Measurements from ENCODE around the gene RNF217. TPM values are rescaled to one million over a fixed set of nuclear protein-coding genes. Genes with fewer than 3 reads are reported as not detected.

The RNF217 gene
- total RNA-seq, 1 experiment from 2014 or later, result 37.7 TPM

DNA sequence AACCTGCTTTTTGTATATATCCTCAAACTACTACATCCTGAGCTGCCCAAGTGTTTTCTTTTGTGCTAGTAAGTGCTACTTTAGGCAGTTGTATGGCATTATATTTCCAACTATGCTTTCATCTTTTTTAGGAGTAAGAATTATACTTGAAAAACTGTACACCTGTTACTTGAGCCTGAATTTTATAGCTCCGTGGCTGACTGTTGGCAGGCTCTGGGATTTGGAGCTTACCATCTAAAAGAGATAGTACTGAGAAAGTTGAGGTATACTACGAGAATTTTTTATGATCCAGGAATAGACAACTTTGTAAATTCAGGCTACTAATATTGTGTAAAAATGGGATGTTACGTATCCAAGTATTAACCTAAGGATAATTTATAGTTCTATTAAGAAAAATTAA is 32.4 kb downstream of the RNF217 start:
- in situ Hi-C loops (cut with HindIII; ENCODE audit: low pct_unique_long_range_greater_than_20kb, low sequenced_read_pairs) (no loop called here), intact Hi-C loops (cut with micrococcal nuclease; ENCODE audit: unreplicated experiment) (no loop called here)
- ATAC-seq (no peak), DNase-seq (ENCODE audit: low read depth, low spot score) (no peak)
- Histone ChIP-seq H3K4me3 (ENCODE audit: low read depth in 2 of 2, low read length in 2 of 2) (no peak overlapping the region), H3K9me3 (ENCODE audit: control insufficient read depth, insufficient read depth, low read depth, low read length) (no peaks in the 10 kb centered on the region), H3K4me1 (ENCODE audit: control insufficient read depth, insufficient read depth, low read length) (peaks cover 5% of the 10 kb centered on the region; the same call in 1 of the 2 replicates), H3K27ac (ENCODE audit: low read length) (no peak overlapping the region), H3K27me3 (ENCODE audit: control insufficient read depth, insufficient read depth, low read length) (no peaks in the 10 kb centered on the region), H3K36me3 (ENCODE audit: control insufficient read depth, insufficient read depth, low read length) (no peaks in the 10 kb centered on the region)
- ChIA-PET POLR2A (no interaction called here), CTCF (no interaction called here)
- no peak for TF ChIP-seq POLR2AphosphoS5 (IDR thresholded peaks at IDR 0.05; ENCODE audit: low read depth, low read length)
- TF ChIP-seq TCF7L2 (IDR thresholded peaks at IDR 0.05; ENCODE audit: low read depth, low read length), result no peak
- TF ChIP-seq, protein P1, sequence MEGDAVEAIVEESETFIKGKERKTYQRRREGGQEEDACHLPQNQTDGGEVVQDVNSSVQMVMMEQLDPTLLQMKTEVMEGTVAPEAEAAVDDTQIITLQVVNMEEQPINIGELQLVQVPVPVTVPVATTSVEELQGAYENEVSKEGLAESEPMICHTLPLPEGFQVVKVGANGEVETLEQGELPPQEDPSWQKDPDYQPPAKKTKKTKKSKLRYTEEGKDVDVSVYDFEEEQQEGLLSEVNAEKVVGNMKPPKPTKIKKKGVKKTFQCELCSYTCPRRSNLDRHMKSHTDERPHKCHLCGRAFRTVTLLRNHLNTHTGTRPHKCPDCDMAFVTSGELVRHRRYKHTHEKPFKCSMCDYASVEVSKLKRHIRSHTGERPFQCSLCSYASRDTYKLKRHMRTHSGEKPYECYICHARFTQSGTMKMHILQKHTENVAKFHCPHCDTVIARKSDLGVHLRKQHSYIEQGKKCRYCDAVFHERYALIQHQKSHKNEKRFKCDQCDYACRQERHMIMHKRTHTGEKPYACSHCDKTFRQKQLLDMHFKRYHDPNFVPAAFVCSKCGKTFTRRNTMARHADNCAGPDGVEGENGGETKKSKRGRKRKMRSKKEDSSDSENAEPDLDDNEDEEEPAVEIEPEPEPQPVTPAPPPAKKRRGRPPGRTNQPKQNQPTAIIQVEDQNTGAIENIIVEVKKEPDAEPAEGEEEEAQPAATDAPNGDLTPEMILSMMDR (IDR thresholded peaks at IDR 0.05), result no peak
- TF ChIP-seq, protein P2, sequence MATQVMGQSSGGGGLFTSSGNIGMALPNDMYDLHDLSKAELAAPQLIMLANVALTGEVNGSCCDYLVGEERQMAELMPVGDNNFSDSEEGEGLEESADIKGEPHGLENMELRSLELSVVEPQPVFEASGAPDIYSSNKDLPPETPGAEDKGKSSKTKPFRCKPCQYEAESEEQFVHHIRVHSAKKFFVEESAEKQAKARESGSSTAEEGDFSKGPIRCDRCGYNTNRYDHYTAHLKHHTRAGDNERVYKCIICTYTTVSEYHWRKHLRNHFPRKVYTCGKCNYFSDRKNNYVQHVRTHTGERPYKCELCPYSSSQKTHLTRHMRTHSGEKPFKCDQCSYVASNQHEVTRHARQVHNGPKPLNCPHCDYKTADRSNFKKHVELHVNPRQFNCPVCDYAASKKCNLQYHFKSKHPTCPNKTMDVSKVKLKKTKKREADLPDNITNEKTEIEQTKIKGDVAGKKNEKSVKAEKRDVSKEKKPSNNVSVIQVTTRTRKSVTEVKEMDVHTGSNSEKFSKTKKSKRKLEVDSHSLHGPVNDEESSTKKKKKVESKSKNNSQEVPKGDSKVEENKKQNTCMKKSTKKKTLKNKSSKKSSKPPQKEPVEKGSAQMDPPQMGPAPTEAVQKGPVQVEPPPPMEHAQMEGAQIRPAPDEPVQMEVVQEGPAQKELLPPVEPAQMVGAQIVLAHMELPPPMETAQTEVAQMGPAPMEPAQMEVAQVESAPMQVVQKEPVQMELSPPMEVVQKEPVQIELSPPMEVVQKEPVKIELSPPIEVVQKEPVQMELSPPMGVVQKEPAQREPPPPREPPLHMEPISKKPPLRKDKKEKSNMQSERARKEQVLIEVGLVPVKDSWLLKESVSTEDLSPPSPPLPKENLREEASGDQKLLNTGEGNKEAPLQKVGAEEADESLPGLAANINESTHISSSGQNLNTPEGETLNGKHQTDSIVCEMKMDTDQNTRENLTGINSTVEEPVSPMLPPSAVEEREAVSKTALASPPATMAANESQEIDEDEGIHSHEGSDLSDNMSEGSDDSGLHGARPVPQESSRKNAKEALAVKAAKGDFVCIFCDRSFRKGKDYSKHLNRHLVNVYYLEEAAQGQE (IDR thresholded peaks at IDR 0.05; ENCODE audit: insufficient read depth in 1 of 2, low read depth in 2 of 2, low read length in 1 of 2), result no peak
- no peak for TF ChIP-seq SIN3A (IDR thresholded peaks at IDR 0.05; ENCODE audit: borderline replicate concordance, insufficient read depth, low read depth, low read length)
- no TSS peak for BruUV-seq (replicated peaks)

DNA sequence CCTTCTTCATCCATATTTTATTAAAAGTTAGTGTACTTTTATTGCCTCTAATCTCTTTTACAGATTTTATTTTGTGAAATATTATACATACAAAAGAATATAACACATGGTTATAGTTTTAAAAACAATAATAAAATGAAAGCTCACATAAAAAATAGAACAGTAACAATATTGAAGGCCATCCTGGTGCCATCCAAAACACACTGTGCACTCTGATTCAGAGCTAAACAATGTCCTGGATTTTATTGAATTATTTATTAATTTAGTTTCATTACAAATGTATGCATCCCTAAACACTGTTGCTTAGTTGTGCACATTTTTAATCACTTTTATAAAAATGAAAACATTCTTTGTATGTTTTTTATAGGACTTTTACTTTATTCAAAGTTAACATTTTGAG is 32.9 kb downstream of the RNF217 start:
- ChIA-PET CTCF (no interaction called here), POLR2A (no interaction called here)
- H3K9me3 ChIP-seq (ENCODE audit: control insufficient read depth, insufficient read depth, low read depth, low read length), result no peaks in the 10 kb centered on the region
- in situ Hi-C loops (cut with HindIII; ENCODE audit: low pct_unique_long_range_greater_than_20kb, low sequenced_read_pairs) (no loop called here), intact Hi-C loops (cut with micrococcal nuclease; ENCODE audit: unreplicated experiment) (no loop called here)
- no peak for ATAC-seq
- TF ChIP-seq POLR2AphosphoS5 (IDR thresholded peaks at IDR 0.05; ENCODE audit: low read depth, low read length), result no peak
- TF ChIP-seq, protein P1 (IDR thresholded peaks at IDR 0.05), result no peak
- TF ChIP-seq SIN3A (IDR thresholded peaks at IDR 0.05; ENCODE audit: borderline replicate concordance, insufficient read depth, low read depth, low read length), result no peak
- TF ChIP-seq TCF7L2 (IDR thresholded peaks at IDR 0.05; ENCODE audit: low read depth, low read length), result no peak
- TF ChIP-seq, protein P2 (IDR thresholded peaks at IDR 0.05; ENCODE audit: insufficient read depth in 1 of 2, low read depth in 2 of 2, low read length in 1 of 2), result no peak
- no peak overlapping the region for H3K4me3 ChIP-seq (ENCODE audit: low read depth in 2 of 2, low read length in 2 of 2)
- DNase-seq (ENCODE audit: low read depth, low spot score), result no peak
- peaks cover 5% of the 10 kb centered on the region; the same call in 1 of the 2 replicates for H3K4me1 ChIP-seq (ENCODE audit: control insufficient read depth, insufficient read depth, low read length)
- H3K27ac ChIP-seq (ENCODE audit: low read length), result no peak overlapping the region
- no TSS peak for BruUV-seq (replicated peaks)
- no peaks in the 10 kb centered on the region for H3K36me3 ChIP-seq (ENCODE audit: control insufficient read depth, insufficient read depth, low read length)
- H3K27me3 ChIP-seq (ENCODE audit: control insufficient read depth, insufficient read depth, low read length), result no peaks in the 10 kb centered on the region
